Esophagus mucosa (tissue), 1 donor: ENCODE data around the gene MYCBP2. TPM values are rescaled to one million over a fixed set of nuclear protein-coding genes. Genes with fewer than 3 reads are reported as not detected.
"Not testable (repeated sequence)": the region's sequence is repeated elsewhere in the genome, so short reads cannot be mapped to it uniquely, and the experiment has no call there.

Experiments
- ATAC-seq: fragments of 200-7000 bp; cut with Tn5 transposase; one replicate; pipeline ENCODE4 v1.9.1; 2020
- total RNA-seq: library from RNA; stranded (reverse); gene quantifications from one replicate; pipeline ENCODE4 v1.2.4, GENCODE V29; 2023
- donor health status: DM: yes; HTN: yes; CAD: no.

The MYCBP2 gene
- total RNA-seq, 1 donor from 2014 or later: 76.2 TPM

DNA sequence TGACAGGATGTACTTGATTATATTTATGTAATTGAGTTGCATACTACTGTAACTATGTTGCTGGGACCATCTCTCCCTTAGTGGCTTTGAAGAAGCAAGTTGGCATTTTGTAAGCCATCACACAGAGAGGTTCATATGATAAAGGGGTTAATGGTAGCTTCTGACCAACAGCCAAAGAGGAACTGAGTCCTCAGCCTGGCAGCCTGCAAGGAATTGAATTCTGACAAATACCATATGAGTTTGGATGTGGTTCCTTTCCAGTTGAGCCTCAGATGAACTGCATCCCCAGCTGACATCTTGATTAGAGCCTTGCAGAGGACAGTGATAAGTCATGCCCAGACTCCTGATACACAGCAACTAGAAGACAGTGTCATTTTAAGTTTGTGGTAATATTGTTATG is 8.6 kb upstream of the MYCBP2 start:
- ATAC-seq: no peak

DNA sequence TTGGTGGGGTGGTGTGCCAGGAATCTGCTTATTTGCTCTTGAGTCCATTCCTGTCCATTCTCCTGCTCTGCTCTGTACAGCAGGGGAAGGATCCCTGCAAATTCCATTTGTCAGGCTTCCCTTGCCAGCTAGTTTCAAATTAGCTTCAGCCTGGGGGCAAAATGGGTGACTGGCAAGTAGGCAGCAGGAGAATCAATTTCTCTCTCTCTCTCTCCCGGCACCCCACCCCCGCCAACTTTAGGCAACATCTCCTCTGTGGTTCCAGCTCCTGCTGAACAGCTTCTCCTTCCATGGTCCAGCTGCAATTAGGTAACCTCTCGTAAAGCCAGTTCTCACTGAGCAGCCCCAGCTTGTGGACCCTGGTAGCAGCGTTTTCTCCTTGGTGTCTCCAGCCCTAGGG is 6.7 kb upstream of the MYCBP2 start:
- no peak for ATAC-seq

DNA sequence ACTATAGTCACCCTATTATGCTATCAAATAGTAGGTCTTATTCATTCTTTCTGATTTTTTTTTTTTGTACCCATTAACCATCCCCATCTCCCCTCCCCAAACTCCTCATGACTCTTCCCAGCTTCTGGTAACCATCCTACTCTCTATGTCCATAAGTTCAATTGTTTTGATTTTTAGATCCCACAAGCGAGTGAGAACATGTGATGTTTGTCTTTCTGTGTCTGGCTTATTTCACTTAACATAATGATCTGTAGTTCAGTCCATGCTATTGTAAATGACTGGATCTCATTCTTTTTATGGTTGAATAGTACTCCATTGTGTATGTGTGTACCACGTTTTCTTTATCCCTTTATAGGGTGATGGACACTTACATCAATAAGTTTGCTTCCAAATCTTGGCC is 4.5 kb upstream of the MYCBP2 start:
- ATAC-seq: no peak

DNA sequence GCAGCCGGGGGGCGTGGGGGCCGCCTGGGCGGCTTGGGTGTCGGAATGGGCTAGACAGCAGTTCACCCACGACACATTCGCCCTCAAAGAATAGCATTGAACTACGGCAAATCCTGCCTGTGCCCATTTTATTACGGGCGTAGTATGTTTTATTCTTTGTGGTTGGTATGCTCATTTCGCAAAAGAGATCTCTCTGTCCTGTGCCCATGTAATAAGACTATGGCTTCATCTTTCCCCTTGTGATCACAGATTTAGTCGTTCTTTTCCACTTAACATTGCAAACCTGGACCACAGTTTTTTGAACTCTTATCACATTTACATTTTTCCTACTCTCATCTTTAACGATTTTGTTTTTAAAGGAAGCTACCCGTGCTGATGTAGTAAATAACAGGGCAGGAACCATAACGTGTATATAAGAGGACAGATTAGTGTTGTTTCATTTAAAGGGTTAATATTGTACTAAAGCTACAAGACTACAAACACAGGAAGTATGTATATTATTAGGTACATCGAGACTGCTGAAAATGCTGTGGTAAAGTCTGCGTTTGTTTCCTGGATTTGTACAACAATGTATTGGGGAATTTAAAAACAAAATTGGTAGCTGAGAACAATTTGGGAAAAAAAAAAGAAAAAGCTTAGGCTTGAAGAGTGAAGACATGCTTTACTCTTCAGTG is 3.2 kb upstream of the MYCBP2 start:
- no peak for ATAC-seq

DNA sequence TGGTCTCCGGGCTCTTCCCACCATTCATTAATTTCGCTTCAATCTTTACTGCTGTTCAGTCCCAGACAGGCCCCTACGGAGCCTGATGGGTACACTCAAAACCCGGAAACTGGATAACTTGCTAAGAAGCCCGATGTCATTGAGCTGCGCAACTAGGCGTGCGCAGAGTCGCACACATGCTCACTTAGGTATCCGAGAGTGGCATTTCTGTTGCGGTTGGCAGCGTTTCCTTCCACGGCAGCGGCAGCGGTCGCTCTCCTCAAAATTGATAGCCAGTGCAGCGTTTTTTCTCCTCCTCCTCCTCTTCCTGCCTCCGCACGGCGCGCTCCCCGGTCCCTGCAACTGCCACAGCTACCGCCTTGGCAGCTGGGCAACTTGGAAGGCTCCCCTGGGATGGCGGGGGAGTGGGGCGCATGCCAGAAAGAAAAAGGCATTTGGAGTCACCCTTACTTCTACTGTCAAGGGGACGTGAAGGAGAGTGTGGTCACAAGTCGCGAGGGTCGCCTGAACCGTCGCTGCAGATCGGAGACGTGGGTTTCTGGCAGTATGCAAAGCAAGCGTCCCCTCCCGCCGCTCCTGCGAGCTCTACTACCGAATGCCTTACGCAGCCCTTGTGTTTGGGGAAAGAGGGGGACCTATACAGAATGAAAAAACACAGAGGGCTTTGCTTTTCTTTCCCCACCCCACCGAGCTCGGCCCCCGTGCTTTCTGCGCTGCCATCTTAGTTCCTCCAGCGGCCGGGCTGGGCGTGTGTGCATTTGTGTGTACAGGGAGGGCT is 2.4 kb upstream of the MYCBP2 start:
- ATAC-seq: peak; percentile 80

DNA sequence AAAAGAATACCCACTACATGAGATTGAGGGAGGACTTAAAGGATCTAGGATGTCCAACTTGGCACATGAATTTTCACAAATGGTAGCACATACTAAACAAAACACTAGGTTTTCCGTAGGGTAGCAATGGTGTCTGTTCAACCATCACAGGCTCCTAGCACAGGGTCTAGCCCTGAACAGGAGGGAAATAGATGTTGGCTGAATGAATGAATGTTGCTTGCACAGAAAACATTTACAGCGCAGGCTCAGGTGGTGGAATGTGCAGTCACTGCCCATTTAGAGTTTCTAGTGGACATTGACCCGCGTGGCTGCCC is 1.9 kb upstream of the MYCBP2 start:
- no peak for ATAC-seq

DNA sequence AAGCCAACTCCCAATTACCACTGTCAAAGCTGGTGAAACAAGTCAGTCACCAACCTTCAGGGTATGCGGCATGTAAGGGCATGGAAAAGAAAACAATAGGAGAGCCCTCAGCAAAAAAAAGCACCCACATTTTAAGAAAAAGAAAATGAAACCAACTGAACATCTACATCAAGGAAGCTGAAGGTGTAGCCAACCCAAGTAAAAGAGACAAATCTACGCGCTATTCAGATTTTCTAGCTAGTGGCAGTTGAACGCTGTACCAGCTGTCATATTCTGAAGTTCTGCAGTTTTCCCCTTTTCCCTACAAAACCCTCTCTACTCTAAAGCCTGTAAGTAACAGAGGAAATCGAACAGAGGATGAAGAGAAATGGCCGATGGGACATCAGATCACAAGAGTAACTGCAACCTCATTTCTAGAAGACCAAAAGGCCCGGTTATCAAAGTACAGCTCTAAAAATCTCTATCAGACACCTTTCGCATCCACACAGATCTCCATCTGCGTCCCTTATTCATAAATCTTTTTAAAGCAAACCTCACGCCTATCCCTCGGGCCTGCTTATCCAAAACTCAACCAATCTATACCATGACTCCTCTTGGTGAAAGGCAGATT is 1.4 kb downstream of the MYCBP2 start:
- peak; percentile 19 for ATAC-seq

DNA sequence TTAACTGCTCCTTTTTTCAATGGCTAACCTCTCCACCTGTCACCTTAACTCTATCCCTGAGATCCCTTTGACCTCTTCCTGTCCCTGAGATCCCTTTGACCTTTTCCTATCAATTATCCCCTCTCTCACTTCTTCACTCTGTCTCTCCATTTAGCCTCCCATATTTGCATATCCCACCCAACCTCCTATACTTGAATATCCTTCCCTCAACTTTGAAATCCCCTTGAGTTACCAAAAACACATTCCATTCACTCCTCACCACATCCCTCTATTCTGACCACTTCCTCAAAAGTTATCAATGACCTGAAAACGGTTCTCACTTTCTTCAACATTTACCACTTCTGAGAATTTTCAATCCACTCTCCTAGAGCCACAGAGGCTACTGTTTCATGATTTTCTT is 3.0 kb downstream of the MYCBP2 start:
- no peak for ATAC-seq

DNA sequence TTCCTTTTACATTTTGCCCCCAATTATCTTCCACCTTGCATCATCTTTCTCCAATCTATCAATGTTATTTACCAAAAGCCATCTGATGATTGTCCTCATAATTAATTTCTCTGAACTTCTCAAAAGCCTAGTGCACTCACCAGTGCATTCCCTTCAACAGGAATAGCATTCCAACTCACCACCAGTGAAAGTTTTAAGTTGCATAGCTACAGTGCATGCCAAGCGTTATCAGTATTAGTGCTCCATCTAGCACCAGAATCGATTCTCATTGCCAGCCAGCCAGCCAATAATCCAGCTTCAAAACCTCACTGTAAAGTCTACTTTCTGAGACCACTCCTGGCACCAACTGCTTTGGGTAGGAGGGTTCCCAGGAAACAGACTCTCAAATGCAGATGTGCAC is 7.4 kb downstream of the MYCBP2 start:
- ATAC-seq: no peak

DNA sequence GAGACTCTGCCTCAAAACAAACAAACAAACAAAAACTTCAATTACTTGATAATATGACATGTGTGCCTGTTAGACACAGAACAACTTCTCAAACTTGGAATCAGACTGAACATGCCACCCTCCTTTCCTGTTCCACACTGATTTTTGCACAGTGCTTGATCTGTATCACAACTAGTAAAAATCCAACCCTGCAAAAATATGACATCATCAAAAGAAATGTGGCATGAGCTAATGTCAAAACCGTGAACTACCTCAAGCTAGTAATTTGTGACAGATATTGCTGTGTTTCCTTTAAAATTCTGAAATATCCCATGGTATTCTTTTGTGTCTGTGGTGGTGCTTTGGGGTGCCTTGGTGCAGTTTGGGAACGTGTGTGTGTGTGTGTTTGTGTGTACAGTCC is 8.2 kb downstream of the MYCBP2 start:
- ATAC-seq: no peak

DNA sequence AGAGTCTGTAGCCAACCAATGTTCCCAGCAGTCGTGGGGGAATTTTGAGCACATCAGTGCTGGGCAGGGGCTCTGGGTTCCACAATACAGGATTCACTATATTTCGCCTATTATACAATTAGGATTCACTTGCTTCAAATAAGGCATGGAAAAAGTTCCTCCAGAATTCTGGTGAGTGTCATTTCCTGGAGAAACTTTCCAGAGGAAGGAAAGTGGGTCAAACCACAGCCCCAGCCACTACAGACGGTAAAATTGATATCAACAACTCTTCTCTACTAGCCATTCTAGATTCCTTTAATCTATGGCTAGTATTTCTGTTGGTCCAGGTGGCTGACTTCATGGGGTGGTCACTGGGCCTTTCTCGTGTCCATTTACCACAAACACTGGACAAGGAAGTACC is 10.5 kb downstream of the MYCBP2 start:
- ATAC-seq: no peak

DNA sequence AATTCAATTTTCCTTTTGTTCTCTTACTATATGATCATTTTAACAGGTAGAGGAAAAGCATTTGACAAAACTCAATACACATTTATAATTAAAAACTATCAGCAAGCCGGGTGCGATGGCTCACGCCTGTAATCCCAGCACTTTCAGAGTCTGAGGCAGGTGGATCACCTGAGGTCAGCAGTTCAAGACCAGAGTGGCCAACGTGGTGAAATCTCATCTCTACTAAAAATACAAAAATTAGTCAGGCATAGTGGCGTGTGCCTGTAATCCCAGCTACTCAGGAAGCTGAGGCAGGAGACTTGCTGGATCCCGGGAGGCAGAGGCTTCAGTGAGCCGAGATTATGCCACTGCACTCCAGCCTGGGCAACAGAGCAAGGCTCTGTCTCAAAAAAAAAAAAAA is 11.4 kb downstream of the MYCBP2 start:
- not testable (repeated sequence) for ATAC-seq

DNA sequence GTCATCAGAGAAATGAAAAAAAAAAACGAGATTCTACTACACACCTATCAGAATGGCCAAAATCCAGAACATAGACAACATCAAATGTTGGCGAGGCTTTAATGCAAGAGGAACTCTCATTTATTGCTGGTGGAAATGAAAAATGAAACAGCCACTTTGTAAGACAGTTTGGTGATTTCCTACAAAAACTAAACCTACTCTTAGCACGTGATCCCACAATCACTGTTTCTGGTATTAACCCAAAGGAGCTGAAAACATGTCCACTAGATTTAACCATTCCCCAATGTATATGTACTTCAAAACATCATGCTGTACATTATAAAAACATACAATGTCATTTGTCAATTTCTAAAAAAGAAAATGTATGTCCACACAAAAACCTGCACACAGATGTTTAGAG is 13.0 kb downstream of the MYCBP2 start:
- no peak for ATAC-seq

DNA sequence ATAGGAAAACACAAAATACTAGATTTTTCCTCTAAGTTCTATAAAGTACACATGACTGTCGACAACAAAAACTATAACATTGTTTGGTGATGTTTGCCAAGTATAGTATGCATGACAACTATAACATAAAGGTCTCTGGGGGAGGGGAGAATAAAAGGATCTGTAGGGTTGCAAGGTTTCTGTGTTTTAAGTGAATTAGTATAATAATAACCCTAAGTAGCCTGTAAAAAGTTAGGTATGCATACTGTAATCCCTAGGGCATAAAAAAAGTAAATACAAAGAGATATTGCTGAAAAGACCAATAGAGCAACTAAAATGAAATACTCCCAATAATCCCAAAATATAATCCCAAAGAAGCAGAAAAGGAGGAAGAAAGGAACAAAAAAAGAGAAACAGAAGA is 14.6 kb downstream of the MYCBP2 start:
- ATAC-seq: no peak

DNA sequence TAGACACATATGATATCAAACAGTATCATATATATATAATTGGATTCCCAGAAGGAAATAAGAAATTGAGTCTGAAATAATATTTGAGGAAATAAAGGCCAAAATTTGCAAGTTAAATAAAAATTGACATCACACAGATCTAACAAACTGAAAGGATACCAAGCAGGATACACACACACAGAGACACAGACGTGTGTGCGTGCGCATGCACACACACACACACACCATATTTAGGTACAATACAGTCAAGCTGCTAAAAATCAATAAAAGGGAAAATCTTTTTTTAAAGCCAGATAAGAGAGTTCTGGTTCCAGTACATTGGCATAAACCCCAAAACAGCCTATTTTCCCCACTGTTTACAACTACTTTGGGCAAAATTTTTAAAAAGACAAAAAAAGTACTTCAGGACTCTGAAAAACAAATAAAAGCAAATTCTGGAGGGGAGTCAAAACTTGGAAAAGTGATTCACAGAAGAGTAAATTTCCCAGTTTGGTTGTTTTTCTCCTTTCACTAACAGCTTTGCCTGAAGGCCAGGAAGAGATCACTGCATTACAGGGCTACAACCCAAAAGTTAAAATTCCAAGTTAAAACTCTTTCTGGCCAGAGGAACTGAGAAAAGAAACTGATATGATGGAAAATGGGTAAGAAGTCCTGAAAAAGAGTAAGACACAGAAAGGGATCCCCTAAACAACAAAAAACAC is 16.2 kb downstream of the MYCBP2 start:
- no peak for ATAC-seq

DNA sequence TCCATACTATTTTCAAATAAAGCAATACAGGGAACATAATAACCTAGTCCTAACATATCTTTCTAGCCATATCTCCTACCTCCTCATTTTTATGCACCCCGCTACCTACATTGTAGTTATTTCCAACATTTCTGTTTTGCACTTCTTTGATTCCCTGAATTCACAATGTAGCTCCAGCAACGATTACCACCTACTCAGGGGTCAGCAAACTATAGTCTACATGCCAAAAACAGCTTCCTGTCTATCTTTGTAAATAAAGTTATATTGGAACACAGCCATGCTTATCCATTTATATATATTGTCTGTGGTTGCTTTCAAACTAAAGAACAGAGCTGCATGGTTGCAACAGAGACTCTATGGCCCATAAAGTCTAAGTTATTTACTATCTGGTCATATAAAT is 16.7 kb downstream of the MYCBP2 start:
- no peak for ATAC-seq

DNA sequence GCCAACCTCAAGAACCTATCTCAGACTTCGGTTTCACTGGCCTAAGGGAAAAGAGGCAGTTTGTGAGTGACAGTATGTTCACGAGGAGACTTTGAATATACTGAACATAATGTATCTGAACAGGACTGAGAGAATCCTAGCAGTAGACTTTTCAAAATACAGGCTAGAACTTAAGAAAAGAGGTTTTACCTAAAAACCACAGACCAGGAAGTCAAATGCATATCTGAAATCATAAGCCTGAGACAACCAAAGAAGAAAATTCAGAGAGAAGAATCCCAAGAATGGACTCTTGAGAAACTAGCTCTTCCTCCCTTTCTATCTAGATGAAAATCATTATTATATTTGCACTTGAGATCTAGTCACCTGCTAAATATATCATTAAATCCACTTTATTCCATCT is 17.6 kb downstream of the MYCBP2 start:
- no peak for ATAC-seq

DNA sequence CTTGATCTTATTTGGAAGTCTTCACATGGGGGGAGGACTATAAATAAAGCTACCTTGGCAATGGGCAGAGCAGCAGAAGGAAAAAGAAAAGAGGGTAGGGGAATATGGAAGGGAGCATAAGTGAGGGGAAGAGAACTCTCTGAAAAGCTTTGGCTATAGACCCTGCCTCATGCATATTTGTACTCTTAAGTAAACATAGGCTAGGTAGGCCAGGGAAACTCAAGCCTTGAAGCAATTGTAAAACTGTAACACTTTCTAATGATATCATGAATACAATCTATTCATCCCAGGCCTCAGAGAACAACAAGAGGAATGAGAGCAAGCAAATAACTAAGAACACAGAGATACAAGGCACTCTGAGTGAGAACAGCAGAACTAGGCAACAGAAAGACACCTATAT is 20.4 kb downstream of the MYCBP2 start:
- no peak for ATAC-seq

DNA sequence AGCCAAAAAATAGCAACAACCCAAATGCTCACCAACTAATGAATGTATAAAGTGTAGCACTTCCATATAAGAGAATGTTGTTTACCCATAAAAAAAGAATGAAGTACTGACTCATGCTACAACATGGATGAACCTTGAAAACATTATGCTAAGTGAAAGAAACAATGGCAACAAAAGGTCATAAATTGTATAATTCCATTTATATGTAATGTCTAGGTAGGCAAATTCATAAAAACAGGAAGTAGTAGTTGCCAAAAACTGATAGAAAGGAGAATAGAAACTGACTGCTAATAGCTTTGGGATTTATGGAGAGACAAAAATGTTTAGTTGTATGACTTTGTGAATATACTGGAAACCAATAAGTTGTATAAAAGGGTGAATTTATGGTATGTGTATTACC is 21.6 kb downstream of the MYCBP2 start:
- ATAC-seq: no peak

DNA sequence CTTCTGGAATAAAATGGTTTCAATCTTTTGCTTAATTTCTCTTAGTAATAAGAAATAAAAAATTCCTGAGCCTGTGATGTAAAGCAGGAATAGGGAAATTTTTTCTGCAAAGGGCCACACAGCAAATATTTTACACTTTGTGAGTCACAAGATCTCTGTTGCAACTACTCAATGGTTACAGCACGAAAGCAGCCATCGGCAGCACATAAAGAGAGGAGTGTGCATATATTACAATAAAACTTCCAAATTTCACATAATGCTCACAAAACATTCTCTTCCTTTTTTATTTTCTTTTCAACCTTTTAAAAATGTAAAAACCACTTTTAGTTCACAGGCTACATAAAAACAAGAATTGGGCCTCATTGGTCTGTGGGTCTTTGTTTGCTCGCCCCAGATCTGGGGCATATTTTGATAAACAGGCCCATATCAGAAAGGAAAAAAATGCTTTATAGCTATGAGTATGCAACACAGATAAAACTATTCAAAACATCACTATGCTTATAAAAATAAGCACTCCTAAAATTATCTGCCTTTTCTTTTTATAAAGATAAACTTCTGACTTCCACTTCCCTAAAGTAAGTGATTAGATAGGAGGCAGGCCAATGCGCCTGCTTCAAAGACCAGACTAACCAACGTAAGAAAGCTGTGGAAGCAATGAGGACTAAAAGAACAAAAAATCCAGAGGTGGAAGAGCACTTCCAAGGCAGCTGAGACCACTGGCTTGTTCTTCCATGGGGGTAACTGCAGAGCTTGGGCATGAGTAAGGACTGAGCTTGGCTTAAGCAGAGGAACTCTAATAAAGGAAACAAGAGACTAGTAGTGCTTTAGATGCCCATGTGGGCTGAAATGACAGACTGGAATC is 26.5 kb downstream of the MYCBP2 start:
- no peak for ATAC-seq

DNA sequence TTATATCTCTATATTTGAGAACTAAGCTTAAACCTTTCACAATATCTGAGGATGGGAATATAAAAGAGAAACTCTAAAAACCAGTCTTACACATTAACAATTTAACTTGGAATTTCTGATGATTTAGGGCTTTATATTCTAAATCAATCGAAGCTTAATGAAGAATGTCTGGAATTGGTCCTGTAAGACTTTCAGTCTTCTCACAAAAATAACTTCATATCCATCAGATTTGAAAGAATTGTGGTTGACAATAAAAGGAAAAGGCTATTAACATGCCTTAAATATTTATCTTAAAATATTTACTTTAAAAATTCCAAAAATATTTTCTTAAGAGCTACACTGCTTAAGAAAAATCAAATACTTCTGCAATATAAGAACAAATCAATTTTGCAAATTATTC is 27.3 kb downstream of the MYCBP2 start:
- ATAC-seq: no peak

DNA sequence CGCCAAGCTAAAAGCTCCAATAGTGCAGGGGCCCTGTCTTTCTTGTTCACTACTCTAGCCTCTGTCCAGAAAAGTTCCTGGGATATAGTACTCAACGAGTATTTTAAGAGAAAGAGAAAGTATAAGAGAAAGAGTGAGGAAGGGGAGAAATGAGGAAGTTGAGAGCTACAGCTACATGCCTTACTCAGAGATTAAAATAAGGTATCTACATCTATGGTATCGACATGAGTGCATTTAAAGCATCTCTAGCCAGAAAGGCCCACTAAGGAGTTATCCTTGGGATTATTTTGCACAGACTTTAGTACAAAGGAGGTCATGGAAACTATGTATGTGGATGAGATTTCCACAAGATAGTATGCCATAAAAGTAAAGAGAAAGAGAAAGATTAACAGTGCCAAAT is 28.5 kb downstream of the MYCBP2 start:
- ATAC-seq: no peak

DNA sequence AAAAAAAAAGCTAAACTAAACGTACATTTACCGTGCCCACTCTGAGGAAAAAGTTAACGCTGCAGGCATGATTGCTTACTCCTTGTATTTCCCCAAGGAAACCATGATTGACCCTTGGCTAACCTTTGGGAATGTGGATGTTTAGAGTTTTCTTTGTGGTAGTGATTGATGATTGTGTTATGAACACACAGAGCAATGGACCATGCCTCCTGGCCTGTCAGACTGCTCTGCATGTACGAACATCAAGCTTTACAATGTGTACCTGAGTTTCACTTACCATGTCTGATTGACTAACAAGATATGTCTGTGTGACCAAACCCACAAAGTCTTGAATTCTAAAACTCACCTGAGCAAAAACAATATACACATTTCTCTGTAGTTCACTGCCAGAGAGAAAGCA is 35.1 kb downstream of the MYCBP2 start:
- peak; percentile 85 for ATAC-seq
